Neuronal stem cell (in vitro differentiated cells): ENCODE measurements around the gene HIVEP2.

ENCODE experiments used
- DNase-seq: peaks from one replicate; pipeline ENCODE4 v3.0.0-alpha.2; 2013; ENCODE audit warnings: low spot score
- H2AFZ ChIP-seq: one replicate; pipeline ENCODE4 v1.6.1; 2013; ENCODE audit warnings: mild to moderate bottlenecking, low read length, inconsistent platforms
- H2AK5ac ChIP-seq: 2 replicates; pipeline ENCODE4 v1.6.1; 2013; ENCODE audit warnings: low read depth, mild to moderate bottlenecking, inconsistent platforms, low read length, moderate library complexity, mixed read lengths
- H2BK120ac ChIP-seq: 2 replicates; pipeline ENCODE4 v1.6.1; 2013; ENCODE audit warnings: low read depth, mild to moderate bottlenecking, inconsistent platforms, low read length, moderate library complexity, mixed read lengths
- H2BK12ac ChIP-seq: one replicate; pipeline ENCODE4 v1.6.1; 2013; ENCODE audit warnings: low read length, inconsistent platforms
- H2BK15ac ChIP-seq: 2 replicates; pipeline ENCODE4 v1.6.1; 2013; ENCODE audit warnings: mild to moderate bottlenecking, low read length, inconsistent platforms, mixed read lengths
- H2BK5ac ChIP-seq: one replicate; pipeline ENCODE4 v1.6.1; 2013; ENCODE audit warnings: inconsistent platforms, mild to moderate bottlenecking, low read length, moderate library complexity
- H3K14ac ChIP-seq: one replicate; pipeline ENCODE4 v1.6.1; 2013; ENCODE audit warnings: low read length, inconsistent platforms
- H3K18ac ChIP-seq: 2 replicates; pipeline ENCODE4 v1.6.1; 2013; ENCODE audit warnings: low read length, inconsistent platforms
- H3K23ac ChIP-seq: 2 replicates; pipeline ENCODE4 v1.6.1; 2013; ENCODE audit warnings: low read depth, mild to moderate bottlenecking, mixed read lengths, low read length, inconsistent platforms; ENCODE audit not compliant: poor library complexity
- H3K27ac ChIP-seq: replicated peaks from 3 replicates; pipeline ENCODE4 v1.5.1; 2013; ENCODE audit warnings: low read length, inconsistent platforms
- H3K27me3 ChIP-seq, 3 experiments: 2 replicates each; pipeline ENCODE4 v1.6.1; 2013; ENCODE audit warnings: low read length in 3 of 3, mild to moderate bottlenecking in 2 of 3, inconsistent platforms in 1 of 3, low read depth in 1 of 3, mixed read lengths in 1 of 3, moderate library complexity in 1 of 3; ENCODE audit not compliant: control insufficient read depth in 3 of 3, insufficient read depth in 3 of 3
- H3K36me3 ChIP-seq, 2 donors: replicated peaks in 1 of 2; 2 replicates each; pipeline ENCODE4 v1.6.1; 2013; ENCODE audit warnings: low read length in 2 of 2; ENCODE audit not compliant: control insufficient read depth in 2 of 2, insufficient read depth in 2 of 2
- H3K4ac ChIP-seq: 2 replicates; pipeline ENCODE4 v1.6.1; 2013; ENCODE audit warnings: inconsistent platforms, mild to moderate bottlenecking, low read length, moderate library complexity
- H3K4me1 ChIP-seq, 2 donors: 1 replicate in 1 of 2; 2 replicates in 1 of 2; pipeline ENCODE4 v1.6.1; 2013; ENCODE audit warnings: low read length in 2 of 2, low read depth in 1 of 2; ENCODE audit not compliant: control insufficient read depth in 2 of 2, insufficient read depth in 1 of 2
- H3K4me2 ChIP-seq: one replicate; pipeline ENCODE4 v1.6.1; 2013; ENCODE audit warnings: mild to moderate bottlenecking, low read length, inconsistent platforms; ENCODE audit not compliant: insufficient read depth, poor library complexity, severe bottlenecking
- H3K4me3 ChIP-seq, 2 donors: 2 replicates each; pipeline ENCODE4 v1.5.1; 2013; ENCODE audit warnings: low read length in 2 of 2, mild to moderate bottlenecking in 2 of 2, inconsistent platforms in 1 of 2, moderate library complexity in 1 of 2
- H3K79me1 ChIP-seq: one replicate; pipeline ENCODE4 v1.6.1; 2013; ENCODE audit warnings: low read depth, mild to moderate bottlenecking, inconsistent platforms, low read length, moderate library complexity
- H3K9ac ChIP-seq: one replicate; pipeline ENCODE4 v1.6.1; 2013; ENCODE audit warnings: mild to moderate bottlenecking, low read depth, low read length, inconsistent platforms; ENCODE audit not compliant: poor library complexity
- H3K9me3 ChIP-seq, 2 donors: replicated peaks in 1 of 2; 2 replicates each; pipeline versions ENCODE3 to v1.6.1; 2013; ENCODE audit warnings: low read length in 2 of 2, mild to moderate bottlenecking in 2 of 2, inconsistent platforms in 1 of 2, low read depth in 1 of 2, mixed read lengths in 1 of 2, moderate library complexity in 1 of 2; ENCODE audit not compliant: control insufficient read depth in 2 of 2, insufficient read depth in 1 of 2
- H4K8ac ChIP-seq: one replicate; pipeline ENCODE4 v1.6.1; 2013; ENCODE audit warnings: low read depth, mild to moderate bottlenecking, inconsistent platforms, low read length, moderate library complexity
- H4K91ac ChIP-seq: one replicate; pipeline ENCODE4 v1.6.1; 2013; ENCODE audit warnings: low read length, low read depth, mild to moderate bottlenecking, inconsistent platforms; ENCODE audit not compliant: poor library complexity
- WGBS, 2 donors: extraction: QIAGEN DNeasy Blood & Tissue Kit; methylation state at CpG; one replicate each; pipeline ENCODE4 v1.1.7; 2013; ENCODE audit warnings: missing lambda C conversion rate in 2 of 2, mixed read lengths in 1 of 2; ENCODE audit not compliant: insufficient read length in 2 of 2, insufficient replicate concordance in 1 of 2; ENCODE audit errors: extremely low coverage in 2 of 2; 5-methylcytosine and 5-hydroxymethylcytosine counted together

The HIVEP2 gene

DNA sequence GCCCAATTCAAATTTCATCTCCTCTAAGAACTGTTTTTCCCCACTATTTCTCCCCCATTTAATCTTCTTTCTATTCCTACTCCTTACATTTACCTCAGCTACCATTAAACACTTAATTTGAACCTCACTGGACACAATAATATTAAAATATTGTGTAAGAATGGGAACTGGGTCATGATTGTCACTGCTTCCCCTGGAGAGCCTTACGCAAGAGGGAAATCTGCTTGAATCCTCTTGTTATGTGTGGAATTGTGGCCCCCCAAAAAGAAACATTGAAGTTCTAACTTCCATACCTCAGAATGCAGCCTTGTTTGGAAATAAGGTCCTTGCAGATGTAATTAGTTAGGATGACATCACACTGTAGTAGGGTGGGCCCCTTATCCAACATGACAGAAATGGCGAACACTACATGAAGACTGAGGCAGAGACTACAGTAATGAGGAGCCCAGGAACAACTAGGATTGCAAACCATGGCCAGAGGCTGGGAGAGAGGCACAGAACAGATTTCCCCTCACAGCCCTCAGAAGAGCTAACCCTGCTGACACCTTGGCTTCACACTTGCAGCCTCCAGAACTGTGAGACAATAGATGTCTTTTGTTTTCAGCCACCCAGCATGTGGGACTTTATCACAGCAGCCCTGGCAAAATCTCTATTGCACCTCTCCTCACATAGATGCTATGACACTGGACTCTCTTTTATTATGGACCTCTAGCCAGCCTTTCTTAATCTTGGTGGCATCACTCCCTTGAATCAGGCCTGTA lies 29.9 kb downstream of the HIVEP2 start:
- Histone ChIP-seq H2BK5ac (no peak overlapping the region), H3K27me3 (no peaks in the 10 kb centered on the region), H3K14ac (no peak overlapping the region), H3K4me2 (no peak overlapping the region), H3K36me3 (no peaks in the 10 kb centered on the region), H2BK120ac (no peak overlapping the region), H2BK15ac (no peak overlapping the region), H3K4me3 (no peak overlapping the region), H2BK12ac (no peak overlapping the region), H2AFZ (no peak overlapping the region), H3K4ac (no peak overlapping the region), H3K23ac (no peak overlapping the region), H4K8ac (no peak overlapping the region), H3K9me3 (peaks cover 0 to 6% of the 10 kb centered on the region in 2 donors), H4K91ac (no peak overlapping the region), H3K18ac (no peak overlapping the region), H3K9ac (no peak overlapping the region), H3K79me1 (no peaks in the 10 kb centered on the region), H3K4me1 (peaks cover 1 to 2% of the 10 kb centered on the region in 2 donors), H2AK5ac (no peak overlapping the region), H3K27ac (no peak overlapping the region)
- WGBS, 2 donors, result no CpG with 5 or more reads among the region's 2 CpGs
- DNase-seq, result no peak

DNA sequence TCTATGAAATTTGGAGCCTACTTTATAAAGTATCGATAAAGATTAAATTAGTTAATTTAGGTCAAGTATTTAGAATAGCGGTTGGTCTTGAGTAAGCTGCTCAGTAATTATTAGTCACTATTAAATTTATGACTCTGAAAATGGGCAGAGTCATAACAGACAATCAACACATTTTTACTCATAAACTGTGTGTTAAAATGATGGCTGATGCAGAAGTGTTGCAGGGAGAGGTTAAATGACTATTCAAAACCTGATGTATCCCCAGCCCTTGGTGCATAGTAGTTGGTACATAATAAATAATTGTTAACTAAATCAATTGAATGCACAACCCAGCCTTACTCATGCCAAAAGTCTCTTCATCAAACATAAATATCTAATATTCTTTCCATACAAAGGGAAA lies 30.6 kb downstream of the HIVEP2 start:
- DNase-seq, result no peak
- H2BK120ac ChIP-seq, result no peak overlapping the region
- H3K27me3 ChIP-seq, result no peaks in the 10 kb centered on the region
- no peak overlapping the region for H4K91ac ChIP-seq
- no peak overlapping the region for H3K14ac ChIP-seq
- no CpG with 5 or more reads among the region's 2 CpGs for WGBS, 2 donors
- no peak overlapping the region for H3K4ac ChIP-seq
- H2AFZ ChIP-seq, result no peak overlapping the region
- H2BK5ac ChIP-seq, result no peak overlapping the region
- no peak overlapping the region for H2BK15ac ChIP-seq
- H3K79me1 ChIP-seq, result no peaks in the 10 kb centered on the region
- H3K4me2 ChIP-seq, result no peak overlapping the region
- H3K4me1 ChIP-seq, result peaks cover 1 to 2% of the 10 kb centered on the region in 2 donors
- H2AK5ac ChIP-seq, result no peak overlapping the region
- H2BK12ac ChIP-seq, result no peak overlapping the region
- no peak overlapping the region for H3K27ac ChIP-seq
- H3K4me3 ChIP-seq, result no peak overlapping the region
- no peak overlapping the region for H3K23ac ChIP-seq
- no peaks in the 10 kb centered on the region for H3K36me3 ChIP-seq
- no peak overlapping the region for H3K9ac ChIP-seq
- no peak overlapping the region for H3K18ac ChIP-seq
- H4K8ac ChIP-seq, result no peak overlapping the region
- H3K9me3 ChIP-seq, result peaks cover 0 to 6% of the 10 kb centered on the region in 2 donors

DNA sequence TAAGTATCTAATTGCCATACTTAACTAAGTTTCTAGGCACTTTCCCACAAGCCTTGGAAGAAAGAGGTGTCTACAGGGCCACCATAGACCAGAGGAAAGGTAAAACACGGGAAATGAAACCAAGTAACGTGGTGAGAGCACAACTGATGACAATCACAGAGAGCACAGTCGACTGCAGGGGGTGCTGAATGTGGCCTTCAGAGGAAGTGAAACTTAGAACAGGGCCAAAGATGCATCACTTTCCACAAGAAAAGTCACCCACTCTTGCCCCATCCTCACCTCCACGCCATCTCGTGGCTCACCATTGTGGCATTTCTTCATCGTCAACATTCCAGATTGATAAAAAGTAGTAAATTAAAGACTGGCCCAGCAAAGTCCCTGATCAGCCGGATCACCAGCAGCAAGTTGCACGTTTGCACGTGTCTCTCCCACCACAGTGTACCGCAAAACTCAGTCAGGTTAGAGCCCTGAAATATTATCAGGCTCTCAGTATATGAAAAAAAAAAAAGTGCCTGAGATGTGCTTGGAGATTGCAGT lies 31.4 kb downstream of the HIVEP2 start:
- Histone ChIP-seq H2BK15ac (no peak overlapping the region), H3K27me3 (no peaks in the 10 kb centered on the region), H4K91ac (no peak overlapping the region), H3K23ac (no peak overlapping the region), H3K79me1 (no peaks in the 10 kb centered on the region), H2BK120ac (no peak overlapping the region), H4K8ac (no peak overlapping the region), H3K9me3 (peaks cover 0 to 6% of the 10 kb centered on the region in 2 donors), H2AK5ac (no peak overlapping the region), H3K36me3 (no peaks in the 10 kb centered on the region), H3K4ac (no peak overlapping the region), H2BK12ac (no peak overlapping the region), H3K14ac (no peak overlapping the region), H3K4me2 (no peak overlapping the region), H3K4me3 (no peak overlapping the region), H3K4me1 (peaks cover 1 to 2% of the 10 kb centered on the region in 2 donors), H2BK5ac (no peak overlapping the region), H3K9ac (no peak overlapping the region), H3K18ac (no peak overlapping the region), H2AFZ (no peak overlapping the region), H3K27ac (no peak overlapping the region)
- no peak for DNase-seq
- WGBS, 2 donors, result no CpG with 5 or more reads among the region's 10 CpGs

DNA sequence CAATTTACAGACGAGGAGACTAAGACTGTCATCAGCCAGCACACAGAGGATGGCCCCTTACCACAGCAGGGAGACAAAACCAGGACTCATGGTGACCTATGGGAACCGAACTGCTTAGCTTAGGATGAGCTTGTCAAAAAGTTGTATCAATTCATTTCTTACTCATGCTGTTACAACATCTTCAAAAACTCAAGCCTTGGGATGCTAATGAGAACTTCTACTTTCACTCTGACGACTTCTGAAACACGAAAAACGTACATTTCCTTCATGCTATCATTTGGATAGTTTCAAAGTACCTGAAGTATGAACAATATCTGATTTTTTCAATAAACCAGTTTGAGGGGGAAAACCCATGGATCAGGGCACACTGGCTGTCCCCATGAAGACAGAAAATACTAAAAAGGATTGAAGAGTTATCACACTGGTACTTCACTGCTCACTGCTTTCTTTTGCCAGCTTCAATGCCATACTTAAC lies 31.9 kb downstream of the HIVEP2 start:
- no peak overlapping the region for H3K4me3 ChIP-seq
- no peak overlapping the region for H3K27ac ChIP-seq
- no CpG with 5 or more reads among the region's 5 CpGs for WGBS, 2 donors

More for the DNA sequence above, 31.9 kb downstream of the HIVEP2 start:
- peaks cover 1 to 2% of the 10 kb centered on the region in 2 donors for H3K4me1 ChIP-seq
- H3K18ac ChIP-seq, result no peak overlapping the region
- no peak overlapping the region for H3K9ac ChIP-seq
- peaks cover 0 to 6% of the 10 kb centered on the region in 2 donors for H3K9me3 ChIP-seq
- no peaks in the 10 kb centered on the region for H3K27me3 ChIP-seq
- no peaks in the 10 kb centered on the region for H3K79me1 ChIP-seq
- no peak overlapping the region for H3K23ac ChIP-seq
- H2AK5ac ChIP-seq, result no peak overlapping the region
- no peak overlapping the region for H3K4me2 ChIP-seq
- H4K8ac ChIP-seq, result no peak overlapping the region
- H3K14ac ChIP-seq, result no peak overlapping the region
- H3K36me3 ChIP-seq, result no peaks in the 10 kb centered on the region
- H2BK12ac ChIP-seq, result no peak overlapping the region
- no peak overlapping the region for H2BK15ac ChIP-seq
- DNase-seq, result no peak
- no peak overlapping the region for H2BK5ac ChIP-seq
- H3K4ac ChIP-seq, result no peak overlapping the region
- no peak overlapping the region for H2BK120ac ChIP-seq
- H4K91ac ChIP-seq, result no peak overlapping the region
- no peak overlapping the region for H2AFZ ChIP-seq
